ENCODE data around the gene RNF150.
"Not testable (repeated sequence)": the region's sequence is repeated elsewhere in the genome, so short reads cannot be mapped to it uniquely, and the experiment has no call there.

DNA sequence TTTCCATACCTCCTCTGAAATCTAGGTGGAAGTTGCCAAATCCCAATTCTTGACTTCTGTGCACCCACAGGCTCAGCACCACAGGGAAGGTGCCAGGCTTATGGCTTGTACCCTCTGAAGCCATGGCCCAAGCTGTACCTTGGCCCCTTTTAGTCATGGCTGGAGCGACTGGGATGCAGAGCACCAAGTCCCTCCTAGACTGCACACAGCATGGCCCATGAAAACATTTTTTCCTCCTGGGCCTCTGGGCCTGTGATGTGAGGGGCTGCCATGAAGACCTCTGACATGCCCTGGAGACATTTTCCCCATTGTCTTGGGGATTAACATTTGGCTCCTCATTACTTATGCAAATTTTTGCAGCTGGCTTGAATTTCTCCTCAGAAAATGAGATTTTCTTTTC, 82.3 kb downstream of the RNF150 start:
- TF ChIP-seq, protein P1, sequence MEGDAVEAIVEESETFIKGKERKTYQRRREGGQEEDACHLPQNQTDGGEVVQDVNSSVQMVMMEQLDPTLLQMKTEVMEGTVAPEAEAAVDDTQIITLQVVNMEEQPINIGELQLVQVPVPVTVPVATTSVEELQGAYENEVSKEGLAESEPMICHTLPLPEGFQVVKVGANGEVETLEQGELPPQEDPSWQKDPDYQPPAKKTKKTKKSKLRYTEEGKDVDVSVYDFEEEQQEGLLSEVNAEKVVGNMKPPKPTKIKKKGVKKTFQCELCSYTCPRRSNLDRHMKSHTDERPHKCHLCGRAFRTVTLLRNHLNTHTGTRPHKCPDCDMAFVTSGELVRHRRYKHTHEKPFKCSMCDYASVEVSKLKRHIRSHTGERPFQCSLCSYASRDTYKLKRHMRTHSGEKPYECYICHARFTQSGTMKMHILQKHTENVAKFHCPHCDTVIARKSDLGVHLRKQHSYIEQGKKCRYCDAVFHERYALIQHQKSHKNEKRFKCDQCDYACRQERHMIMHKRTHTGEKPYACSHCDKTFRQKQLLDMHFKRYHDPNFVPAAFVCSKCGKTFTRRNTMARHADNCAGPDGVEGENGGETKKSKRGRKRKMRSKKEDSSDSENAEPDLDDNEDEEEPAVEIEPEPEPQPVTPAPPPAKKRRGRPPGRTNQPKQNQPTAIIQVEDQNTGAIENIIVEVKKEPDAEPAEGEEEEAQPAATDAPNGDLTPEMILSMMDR (IDR thresholded peaks at IDR 0.05): not testable (repeated sequence)
- not testable (repeated sequence) for TF ChIP-seq POLR2A (IDR thresholded peaks at IDR 0.05)

Data from body of pancreas (tissue), 4 donors.